ENCODE results near the gene IAH1.

IAH1 gene

DNA sequence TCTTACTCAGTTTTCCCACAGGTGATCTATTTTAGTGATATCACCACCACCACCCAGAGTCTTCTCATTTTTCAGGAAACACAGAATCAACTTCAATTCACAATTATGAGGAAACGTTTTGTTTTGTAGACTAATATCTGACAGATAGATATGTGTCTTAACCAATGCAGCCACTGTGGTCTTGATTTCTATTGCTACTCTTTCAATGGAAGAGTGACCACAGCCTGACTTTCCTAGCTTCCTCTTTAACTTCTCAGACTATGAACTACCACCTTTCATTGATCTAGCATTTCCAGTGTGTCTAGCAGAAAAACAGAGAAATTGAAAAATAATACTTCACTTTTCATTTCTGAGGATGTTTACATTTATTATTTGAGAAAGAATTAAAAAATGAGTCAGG is 60.8 kb downstream of the IAH1 start:
- no peak for DNase-seq

DNA sequence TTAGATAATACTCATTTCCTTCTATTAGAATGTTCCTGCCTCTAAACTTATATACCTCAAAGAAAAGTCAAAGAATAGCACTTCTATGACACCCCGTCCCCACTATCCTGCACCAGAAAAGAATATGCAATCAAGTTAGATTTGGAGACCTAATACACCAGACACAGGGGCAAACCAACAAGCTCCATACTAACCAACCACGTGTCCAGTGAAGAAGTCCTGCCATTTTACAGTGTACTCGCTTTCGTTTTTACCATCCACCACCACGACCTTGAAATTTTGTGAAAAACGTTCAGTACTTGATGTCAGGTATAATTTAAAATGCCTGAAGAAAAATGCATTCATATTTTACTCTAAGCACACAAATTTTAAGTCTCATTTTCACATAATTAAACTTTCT is 62.2 kb downstream of the IAH1 start:
- no peak for DNase-seq

GRCh38 chr2:9538000-9538507 is 63.7 kb downstream of the IAH1 start:
- DNase-seq = no peak
